Common myeloid progenitor, CD34-positive (primary cell): ENCODE results near the gene RRP1B.

ENCODE experiments used
- CTCF ChIA-PET: fragments of 350-600 bp; sonication (Branson Sonifier 250); formaldehyde crosslinking; loops from one replicate; lab custom pipeline; 2021; ENCODE audit warnings: antibody characterized with exemption; lab: Charles Lee
- POLR2A ChIA-PET: fragments of 350-600 bp; sonication (Branson Sonifier 250); formaldehyde crosslinking; loops from one replicate; lab custom pipeline; 2021; ENCODE audit warnings: antibody characterized with exemption; lab: Charles Lee
- DNase-seq, 3 donors: peaks; one replicate each; pipeline versions ENCODE4 v3.0.0 to v3.0.0-alpha.2; 2013
- H3K27ac ChIP-seq, 2 experiments: 1 replicate in 1 of 2; 2 replicates in 1 of 2; pipeline ENCODE4 v1.7.0; 2013; ENCODE audit warnings: inconsistent platforms in 2 of 2, low read length in 2 of 2, mild to moderate bottlenecking in 2 of 2, low read depth in 1 of 2, moderate library complexity in 1 of 2; ENCODE audit not compliant: severe bottlenecking in 2 of 2, insufficient read depth in 1 of 2, poor library complexity in 1 of 2
- H3K27me3 ChIP-seq, 5 experiments: replicated peaks in 2 of 5; 1 replicate in 3 of 5; 2 replicates in 2 of 5; pipeline versions ENCODE4 v1.6.1 to v1.7.0; 2013; ENCODE audit warnings: low read length in 4 of 5, mild to moderate bottlenecking in 2 of 5, moderate library complexity in 2 of 5, inconsistent platforms in 1 of 5; ENCODE audit not compliant: insufficient read depth in 5 of 5, control insufficient read depth in 4 of 5
- H3K36me3 ChIP-seq, 4 experiments: 1 replicate in 2 of 4; 2 replicates in 2 of 4; pipeline versions ENCODE4 v1.6.1 to v1.7.0; 2013; ENCODE audit warnings: low read length in 3 of 4, control low read depth in 1 of 4, mild to moderate bottlenecking in 1 of 4; ENCODE audit not compliant: control insufficient read depth in 4 of 4, insufficient read depth in 4 of 4
- H3K4me1 ChIP-seq, 4 experiments: 1 replicate in 3 of 4; 2 replicates in 1 of 4; pipeline versions ENCODE4 v1.6.1 to v1.7.1; 2013; ENCODE audit warnings: low read length in 3 of 4, mild to moderate bottlenecking in 3 of 4, control low read depth in 1 of 4, inconsistent platforms in 1 of 4, moderate library complexity in 1 of 4; ENCODE audit not compliant: control insufficient read depth in 4 of 4, insufficient read depth in 4 of 4; ENCODE audit errors: control extremely low read depth in 1 of 4
- H3K4me3 ChIP-seq, 7 experiments: 1 replicate in 4 of 7; 2 replicates in 3 of 7; pipeline versions ENCODE4 v1.5.1 to v1.7.0; 2013; ENCODE audit warnings: mild to moderate bottlenecking in 7 of 7, low read length in 6 of 7, moderate library complexity in 6 of 7, inconsistent platforms in 2 of 7, low read depth in 2 of 7, control low read depth in 1 of 7; ENCODE audit not compliant: insufficient read depth in 4 of 7, control insufficient read depth in 1 of 7; ENCODE audit errors: extremely low read depth in 1 of 7
- H3K9me3 ChIP-seq, 5 experiments: 1 replicate in 4 of 5; 2 replicates in 1 of 5; pipeline versions ENCODE4 v1.6.1 to v1.7.1; 2013; ENCODE audit warnings: low read length in 4 of 5, mild to moderate bottlenecking in 2 of 5, inconsistent platforms in 1 of 5, low read depth in 1 of 5, moderate library complexity in 1 of 5; ENCODE audit not compliant: control insufficient read depth in 4 of 5, insufficient read depth in 2 of 5; ENCODE audit errors: control extremely low read depth in 1 of 5
- WGBS: methylation state at CpG from one replicate; pipeline ENCODE4 v1.1.5; 2013; ENCODE audit not compliant: insufficient coverage; 5-methylcytosine and 5-hydroxymethylcytosine counted together

The RRP1B gene

DNA sequence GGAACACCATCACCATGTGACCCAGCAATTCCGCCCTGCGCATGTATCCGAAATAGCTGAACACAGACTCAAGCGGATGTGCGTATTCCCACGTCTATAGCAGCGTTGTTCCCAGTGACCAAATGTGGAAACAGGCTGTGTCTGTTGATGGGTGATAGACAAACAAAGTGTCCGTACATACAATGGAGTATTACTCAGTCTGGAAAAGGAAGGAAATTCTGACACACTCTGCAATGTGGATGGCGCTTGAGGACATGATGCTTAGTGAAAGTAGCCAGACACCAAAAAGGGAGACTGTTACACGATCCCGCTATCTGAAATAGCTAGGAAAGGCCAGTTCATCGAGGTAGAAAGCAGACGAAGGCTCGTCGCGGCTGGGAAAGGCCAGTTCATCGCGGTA, 85.4 kb downstream of the RRP1B start:
- DNase-seq, result no peak
- Histone ChIP-seq H3K4me3 (no peak overlapping the region), H3K4me1 (peaks cover 0 to 15% (median 11%) of the 10 kb centered on the region in 4 experiments), H3K36me3 (peaks cover 0 to 37% (median 18%) of the 10 kb centered on the region in 4 experiments), H3K27ac (no peak overlapping the region), H3K27me3 (no peaks in the 10 kb centered on the region), H3K9me3 (no peaks in the 10 kb centered on the region)
- ChIA-PET POLR2A (no interaction called here), CTCF (interaction anchor here (1.3 kb wide), 1 partner anchor 16 kb away, joined by 4 read pairs; no protein-coding TSS in a partner anchor)
- WGBS, result 97% methylated on average over 18 of the region's 18 CpGs
